Body of pancreas (tissue), 4 donors: ENCODE measurements around the gene CLSTN2.

Experiments used
- CTCF ChIP-seq, 7 experiments: fragments of 450-650 bp in 4 of 7; fragments of 200-600 bp in 3 of 7; sonication (generic) in 3 of 7; IDR thresholded peaks; one replicate each; pipeline ENCODE4 v1.5.1; 2016 to 2019; ENCODE audit warnings: antibody characterized with exemption in 7 of 7
- POLR2A ChIP-seq, 3 donors: fragments of 450-650 bp; IDR thresholded peaks; one replicate each; pipeline ENCODE4 v1.6.1; 2016; ENCODE audit warnings: antibody characterized with exemption in 3 of 3, mild to moderate bottlenecking in 2 of 3

- no peak for TF ChIP-seq CTCF (IDR thresholded peaks at IDR 0.05)
- no peak for TF ChIP-seq POLR2A (IDR thresholded peaks at IDR 0.05)
Measured at GRCh38 chr3:140268103-140268502, 333.1 kb downstream of the CLSTN2 start.
